Neural cell (in vitro differentiated cells): ENCODE results near the gene OR7D4.

Source experiments
- CTCF ChIP-seq: fragments of 450-650 bp; IDR thresholded peaks from 2 replicates; pipeline ENCODE4 v1.5.1; 2014; ENCODE audit warnings: antibody characterized with exemption, mild to moderate bottlenecking, moderate library complexity; ENCODE audit not compliant: poor library complexity, severe bottlenecking
- EP300 ChIP-seq: fragments of 450-650 bp; conservative IDR thresholded peaks from 2 replicates; pipeline ENCODE4 v1.6.1; 2014; ENCODE audit warnings: antibody characterized with exemption, mild to moderate bottlenecking, moderate library complexity; ENCODE audit not compliant: poor library complexity, severe bottlenecking
- EZH2 ChIP-seq: fragments of 200-600, 300-800 bp; shearing (Covaris generic), sonication (generic); IDR thresholded peaks from 2 replicates; pipeline ENCODE4 v1.6.1; 2014; ENCODE audit warnings: antibody characterized with exemption, low read length, borderline replicate concordance, mild to moderate bottlenecking; ENCODE audit not compliant: insufficient read depth, poor library complexity, severe bottlenecking
- MXI1 ChIP-seq: fragments of 450-650 bp; conservative IDR thresholded peaks from 2 replicates; pipeline ENCODE4 v1.6.1; 2014; ENCODE audit warnings: antibody characterized with exemption, mild to moderate bottlenecking; ENCODE audit not compliant: poor library complexity, severe bottlenecking
- POLR2AphosphoS5 ChIP-seq: IDR thresholded peaks from 2 replicates; pipeline ENCODE4 v1.6.1; 2012
- RAD21 ChIP-seq: fragments of 450-650 bp; conservative IDR thresholded peaks from 2 replicates; pipeline ENCODE4 v1.6.1; 2014; ENCODE audit warnings: antibody characterized with exemption, mild to moderate bottlenecking, moderate library complexity
- REST ChIP-seq: IDR thresholded peaks from 2 replicates; pipeline ENCODE4 v1.6.1; 2012; ENCODE audit warnings: borderline replicate concordance
- SMC3 ChIP-seq: fragments of 450-650 bp; conservative IDR thresholded peaks from 2 replicates; pipeline ENCODE4 v1.6.1; 2014; ENCODE audit warnings: antibody characterized with exemption, mild to moderate bottlenecking, moderate library complexity; ENCODE audit not compliant: poor library complexity
- TAF1 ChIP-seq: IDR thresholded peaks from 2 replicates; pipeline ENCODE4 v1.6.1; 2012; ENCODE audit warnings: low read depth

- no peak for TF ChIP-seq EZH2
- no peak for TF ChIP-seq RAD21
- no peak for TF ChIP-seq REST
- no peak for TF ChIP-seq CTCF
- no peak for TF ChIP-seq EP300
- no peak for TF ChIP-seq TAF1
- no peak for TF ChIP-seq MXI1
- TF ChIP-seq POLR2AphosphoS5 = no peak
- TF ChIP-seq SMC3 = no peak
Observed at GRCh38 chr19:9178901-9179300, 40.5 kb downstream of the OR7D4 start, which contains the start of gene OR7D2.
